WTC11 (cell line): ENCODE results near the gene ELFN1.

ENCODE experiments used
- CREM ChIP-seq: sonication (generic); formaldehyde crosslinking; IDR thresholded peaks from 2 replicates; pipeline ENCODE4 v1.8.1; 2022; ENCODE audit warnings: mild to moderate bottlenecking, missing genetic modification reagents, moderate library complexity
- IRF2 ChIP-seq: sonication (generic); formaldehyde crosslinking; IDR thresholded peaks from 2 replicates; pipeline ENCODE4 v1.8.0; 2022; ENCODE audit warnings: low read depth, missing genetic modification reagents, borderline replicate concordance
- KAT7 ChIP-seq: sonication (generic); formaldehyde crosslinking; IDR thresholded peaks from 2 replicates; pipeline ENCODE4 v1.8.1; 2023; ENCODE audit warnings: missing genetic modification reagents, mild to moderate bottlenecking, borderline replicate concordance
- MXD4 ChIP-seq: fragments of 250-450 bp; sonication (Bioruptor Pico); IDR thresholded peaks from 2 replicates; pipeline ENCODE4 v1.8.0; 2021; ENCODE audit warnings: mild to moderate bottlenecking, moderate library complexity, borderline replicate concordance
- NR1H2 ChIP-seq: sonication (generic); formaldehyde crosslinking; IDR thresholded peaks from 2 replicates; pipeline ENCODE4 v1.9.0; 2021; ENCODE audit warnings: mild to moderate bottlenecking, moderate library complexity, missing genetic modification reagents
- ZNF317 ChIP-seq: sonication (generic); formaldehyde crosslinking; IDR thresholded peaks from 2 replicates; pipeline ENCODE4 v1.8.1; 2023; ENCODE audit warnings: low read depth, mild to moderate bottlenecking, moderate library complexity, missing genetic modification reagents, borderline replicate concordance
- TF ChIP-seq, protein P1 (sequence below): fragments of 200-600 bp; IDR thresholded peaks from 2 replicates; pipeline ENCODE4 v1.8.0; 2022; ENCODE audit warnings: antibody characterized with exemption
- TF ChIP-seq, protein P2 (sequence below): sonication (generic); formaldehyde crosslinking; IDR thresholded peaks from 2 replicates; pipeline ENCODE4 v1.8.0; 2022; ENCODE audit warnings: mild to moderate bottlenecking, missing genetic modification reagents
- TF ChIP-seq, protein P3 (sequence below): sonication (generic); formaldehyde crosslinking; IDR thresholded peaks from 2 replicates; pipeline ENCODE4 v1.8.0; 2022; ENCODE audit warnings: mild to moderate bottlenecking, missing genetic modification reagents
- TF ChIP-seq, protein P4 (sequence below): sonication (generic); formaldehyde crosslinking; IDR thresholded peaks from 2 replicates; pipeline ENCODE4 v1.8.1; 2022; ENCODE audit warnings: low read depth, mild to moderate bottlenecking, moderate library complexity, missing genetic modification reagents, borderline replicate concordance

DNA sequence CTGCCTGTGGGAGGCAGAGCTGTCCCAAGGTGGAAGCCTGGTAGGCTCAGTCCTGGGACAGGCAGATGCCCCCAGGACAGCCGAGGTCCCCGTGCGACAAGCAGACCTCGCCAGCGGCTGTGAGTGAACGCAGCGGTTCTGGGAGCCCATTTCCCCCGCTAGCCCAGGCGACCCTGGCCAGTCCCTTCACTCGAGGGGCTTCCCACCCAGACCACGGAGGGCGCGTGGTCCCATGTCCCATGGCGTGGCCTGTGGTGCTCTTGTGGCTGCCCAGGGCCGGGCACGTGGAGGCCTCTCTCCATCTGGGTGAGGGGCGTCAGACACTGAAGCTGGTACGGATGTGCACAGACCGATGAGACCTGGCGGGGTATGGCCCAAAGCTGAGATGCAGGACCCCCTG lies 67.9 kb downstream of the ELFN1 start:
- TF ChIP-seq NR1H2 (CRISPR knock-in tag), result no peak
- TF ChIP-seq, protein P1, sequence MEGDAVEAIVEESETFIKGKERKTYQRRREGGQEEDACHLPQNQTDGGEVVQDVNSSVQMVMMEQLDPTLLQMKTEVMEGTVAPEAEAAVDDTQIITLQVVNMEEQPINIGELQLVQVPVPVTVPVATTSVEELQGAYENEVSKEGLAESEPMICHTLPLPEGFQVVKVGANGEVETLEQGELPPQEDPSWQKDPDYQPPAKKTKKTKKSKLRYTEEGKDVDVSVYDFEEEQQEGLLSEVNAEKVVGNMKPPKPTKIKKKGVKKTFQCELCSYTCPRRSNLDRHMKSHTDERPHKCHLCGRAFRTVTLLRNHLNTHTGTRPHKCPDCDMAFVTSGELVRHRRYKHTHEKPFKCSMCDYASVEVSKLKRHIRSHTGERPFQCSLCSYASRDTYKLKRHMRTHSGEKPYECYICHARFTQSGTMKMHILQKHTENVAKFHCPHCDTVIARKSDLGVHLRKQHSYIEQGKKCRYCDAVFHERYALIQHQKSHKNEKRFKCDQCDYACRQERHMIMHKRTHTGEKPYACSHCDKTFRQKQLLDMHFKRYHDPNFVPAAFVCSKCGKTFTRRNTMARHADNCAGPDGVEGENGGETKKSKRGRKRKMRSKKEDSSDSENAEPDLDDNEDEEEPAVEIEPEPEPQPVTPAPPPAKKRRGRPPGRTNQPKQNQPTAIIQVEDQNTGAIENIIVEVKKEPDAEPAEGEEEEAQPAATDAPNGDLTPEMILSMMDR, result no peak
- TF ChIP-seq, protein P2, sequence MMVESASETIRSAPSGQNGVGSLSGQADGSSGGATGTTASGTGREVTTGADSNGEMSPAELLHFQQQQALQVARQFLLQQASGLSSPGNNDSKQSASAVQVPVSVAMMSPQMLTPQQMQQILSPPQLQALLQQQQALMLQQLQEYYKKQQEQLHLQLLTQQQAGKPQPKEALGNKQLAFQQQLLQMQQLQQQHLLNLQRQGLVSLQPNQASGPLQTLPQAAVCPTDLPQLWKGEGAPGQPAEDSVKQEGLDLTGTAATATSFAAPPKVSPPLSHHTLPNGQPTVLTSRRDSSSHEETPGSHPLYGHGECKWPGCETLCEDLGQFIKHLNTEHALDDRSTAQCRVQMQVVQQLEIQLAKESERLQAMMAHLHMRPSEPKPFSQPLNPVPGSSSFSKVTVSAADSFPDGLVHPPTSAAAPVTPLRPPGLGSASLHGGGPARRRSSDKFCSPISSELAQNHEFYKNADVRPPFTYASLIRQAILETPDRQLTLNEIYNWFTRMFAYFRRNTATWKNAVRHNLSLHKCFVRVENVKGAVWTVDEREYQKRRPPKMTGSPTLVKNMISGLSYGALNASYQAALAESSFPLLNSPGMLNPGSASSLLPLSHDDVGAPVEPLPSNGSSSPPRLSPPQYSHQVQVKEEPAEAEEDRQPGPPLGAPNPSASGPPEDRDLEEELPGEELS, result no peak
- TF ChIP-seq, protein P3, sequence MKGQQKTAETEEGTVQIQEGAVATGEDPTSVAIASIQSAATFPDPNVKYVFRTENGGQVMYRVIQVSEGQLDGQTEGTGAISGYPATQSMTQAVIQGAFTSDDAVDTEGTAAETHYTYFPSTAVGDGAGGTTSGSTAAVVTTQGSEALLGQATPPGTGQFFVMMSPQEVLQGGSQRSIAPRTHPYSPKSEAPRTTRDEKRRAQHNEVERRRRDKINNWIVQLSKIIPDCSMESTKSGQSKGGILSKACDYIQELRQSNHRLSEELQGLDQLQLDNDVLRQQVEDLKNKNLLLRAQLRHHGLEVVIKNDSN, result no peak
- TF ChIP-seq KAT7 (CRISPR knock-in tag), result no peak
- TF ChIP-seq IRF2, result no peak
- TF ChIP-seq CREM (CRISPR knock-in tag), result no peak
- TF ChIP-seq, protein P4, sequence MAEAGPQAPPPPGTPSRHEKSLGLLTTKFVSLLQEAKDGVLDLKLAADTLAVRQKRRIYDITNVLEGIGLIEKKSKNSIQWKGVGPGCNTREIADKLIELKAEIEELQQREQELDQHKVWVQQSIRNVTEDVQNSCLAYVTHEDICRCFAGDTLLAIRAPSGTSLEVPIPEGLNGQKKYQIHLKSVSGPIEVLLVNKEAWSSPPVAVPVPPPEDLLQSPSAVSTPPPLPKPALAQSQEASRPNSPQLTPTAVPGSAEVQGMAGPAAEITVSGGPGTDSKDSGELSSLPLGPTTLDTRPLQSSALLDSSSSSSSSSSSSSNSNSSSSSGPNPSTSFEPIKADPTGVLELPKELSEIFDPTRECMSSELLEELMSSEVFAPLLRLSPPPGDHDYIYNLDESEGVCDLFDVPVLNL, result no peak
- TF ChIP-seq ZNF317 (CRISPR knock-in tag), result no peak
- no peak for TF ChIP-seq MXD4 (CRISPR knock-in tag)
